ENCODE data around the gene PAK2.
"Not testable (repeated sequence)": the region's sequence is repeated elsewhere in the genome, so short reads cannot be mapped to it uniquely, and the experiment has no call there.

PAK2 gene

DNA sequence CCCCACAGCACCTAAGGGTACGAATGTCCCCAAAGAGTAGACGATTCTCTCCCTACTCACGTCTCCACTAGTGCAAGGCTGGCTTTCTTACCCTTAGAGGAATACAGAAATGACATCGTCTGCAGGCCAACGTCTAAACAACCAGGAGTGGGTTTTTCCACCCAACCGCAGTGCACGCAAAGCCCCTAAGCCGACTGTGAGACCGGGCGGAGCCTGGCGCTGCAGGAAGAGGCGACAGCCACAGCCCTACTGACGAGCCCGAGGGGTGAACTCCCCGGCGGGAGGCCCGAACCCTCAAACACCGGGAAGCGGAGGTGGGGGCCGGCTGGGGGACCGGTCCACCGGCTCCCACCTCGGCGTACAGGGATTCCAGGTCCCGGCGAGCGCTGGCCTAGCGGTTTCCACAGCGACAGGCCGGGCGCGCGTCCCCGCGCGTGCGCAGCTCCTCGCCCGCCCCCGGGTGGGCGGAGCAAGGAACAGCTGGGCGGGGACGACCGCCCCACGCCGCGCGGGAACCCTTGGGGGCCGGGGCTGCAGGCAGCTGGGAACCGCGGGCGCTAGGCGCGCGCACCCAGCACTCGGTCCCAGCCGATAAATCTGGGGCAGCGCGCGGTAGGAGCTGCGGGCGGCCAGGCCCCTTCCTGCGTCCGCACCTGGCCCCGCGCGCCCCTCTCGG, 27.7 kb upstream of the PAK2 start, which contains the start of the genes CEP19 and PIGX:
CEP19 (minus strand) TSS at position 413 of the 676 bp plus-strand sequence. CDS start 3,593 bp downstream, outside the sequence.
PIGX (plus strand) TSS at position 540 of the 676 bp plus-strand sequence.
- TF ChIP-seq, protein P1, sequence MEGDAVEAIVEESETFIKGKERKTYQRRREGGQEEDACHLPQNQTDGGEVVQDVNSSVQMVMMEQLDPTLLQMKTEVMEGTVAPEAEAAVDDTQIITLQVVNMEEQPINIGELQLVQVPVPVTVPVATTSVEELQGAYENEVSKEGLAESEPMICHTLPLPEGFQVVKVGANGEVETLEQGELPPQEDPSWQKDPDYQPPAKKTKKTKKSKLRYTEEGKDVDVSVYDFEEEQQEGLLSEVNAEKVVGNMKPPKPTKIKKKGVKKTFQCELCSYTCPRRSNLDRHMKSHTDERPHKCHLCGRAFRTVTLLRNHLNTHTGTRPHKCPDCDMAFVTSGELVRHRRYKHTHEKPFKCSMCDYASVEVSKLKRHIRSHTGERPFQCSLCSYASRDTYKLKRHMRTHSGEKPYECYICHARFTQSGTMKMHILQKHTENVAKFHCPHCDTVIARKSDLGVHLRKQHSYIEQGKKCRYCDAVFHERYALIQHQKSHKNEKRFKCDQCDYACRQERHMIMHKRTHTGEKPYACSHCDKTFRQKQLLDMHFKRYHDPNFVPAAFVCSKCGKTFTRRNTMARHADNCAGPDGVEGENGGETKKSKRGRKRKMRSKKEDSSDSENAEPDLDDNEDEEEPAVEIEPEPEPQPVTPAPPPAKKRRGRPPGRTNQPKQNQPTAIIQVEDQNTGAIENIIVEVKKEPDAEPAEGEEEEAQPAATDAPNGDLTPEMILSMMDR (IDR thresholded peaks at IDR 0.05; ENCODE audit: control insufficient read depth, extremely low read depth, insufficient read depth) = no peak
- peak; percentile 30 for DNase-seq (ENCODE audit: low read depth)
- peak within 1 kb of the TSS; percentile 76 for H3K4me3 ChIP-seq (ENCODE audit: low read depth, low read length)

DNA sequence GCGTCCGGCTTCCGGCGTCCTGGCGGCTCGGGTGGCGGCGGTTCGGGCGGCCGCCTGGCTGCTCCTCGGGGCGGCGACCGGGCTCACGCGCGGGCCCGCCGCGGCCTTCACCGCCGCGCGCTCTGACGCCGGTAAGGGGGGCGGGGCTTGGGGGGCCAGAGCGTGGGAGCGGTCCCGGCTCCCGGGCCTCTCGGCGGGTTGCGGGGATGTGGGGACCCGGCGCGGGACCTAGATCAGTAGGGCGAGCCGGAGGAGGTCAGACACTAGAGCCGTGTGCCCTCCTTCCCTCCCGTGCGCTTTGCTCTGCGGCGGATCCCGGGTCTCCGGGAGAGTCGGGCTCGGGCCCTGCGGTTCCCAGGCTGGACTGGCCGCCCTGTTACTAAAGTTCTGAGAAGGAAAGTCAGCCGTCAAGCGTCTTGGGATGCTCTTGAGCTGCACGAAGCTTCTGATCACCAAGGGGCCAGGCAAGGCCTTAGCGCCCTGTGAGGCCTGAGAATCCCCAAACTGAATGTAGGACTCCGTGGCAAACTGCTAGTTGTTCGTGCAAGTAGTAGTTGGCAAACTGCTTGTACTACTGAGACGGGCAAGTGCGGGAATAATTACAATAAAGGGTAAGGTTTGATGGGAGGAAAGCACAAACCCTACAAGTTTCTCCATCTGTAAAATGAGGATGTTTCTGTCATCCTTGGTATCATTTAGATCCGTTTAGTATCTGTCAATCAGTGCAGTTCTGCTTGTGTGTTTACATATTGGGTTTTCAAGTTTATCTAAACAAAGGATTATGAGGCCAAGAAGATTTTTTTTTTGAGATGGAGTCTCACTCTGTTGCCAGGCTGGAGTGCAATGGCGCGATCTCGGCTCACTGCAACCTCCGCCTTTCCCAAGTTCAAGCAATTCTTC, 26.9 kb upstream of the PAK2 start:
- TF ChIP-seq, protein P1 (IDR thresholded peaks at IDR 0.05; ENCODE audit: control insufficient read depth, extremely low read depth, insufficient read depth) = no peak
- H3K4me3 ChIP-seq (ENCODE audit: low read depth, low read length) = peak overlapping the region; percentile 76
- DNase-seq (ENCODE audit: low read depth) = peak; percentile 7

DNA sequence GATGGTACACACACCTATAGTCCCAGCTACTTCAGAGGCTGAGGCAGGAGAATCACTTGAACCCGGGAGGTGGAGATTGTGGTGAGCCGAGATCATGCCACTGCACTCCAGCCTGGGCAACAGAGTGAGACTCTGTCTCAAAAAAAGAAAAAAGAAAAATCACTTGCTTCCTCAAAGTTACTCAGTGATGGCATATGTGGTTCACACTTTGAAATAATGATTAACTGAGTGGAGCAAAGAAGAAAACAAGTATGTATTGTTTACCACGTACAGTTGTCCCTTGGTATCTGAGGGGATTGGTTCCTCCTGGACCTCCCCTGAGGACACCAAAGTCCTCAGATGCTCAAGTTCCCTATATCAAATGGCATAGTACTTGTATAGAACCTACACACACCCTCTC, 22.5 kb upstream of the PAK2 start:
- not testable (repeated sequence) for H3K4me3 ChIP-seq (ENCODE audit: low read depth, low read length); DNase-seq (ENCODE audit: low read depth)

DNA sequence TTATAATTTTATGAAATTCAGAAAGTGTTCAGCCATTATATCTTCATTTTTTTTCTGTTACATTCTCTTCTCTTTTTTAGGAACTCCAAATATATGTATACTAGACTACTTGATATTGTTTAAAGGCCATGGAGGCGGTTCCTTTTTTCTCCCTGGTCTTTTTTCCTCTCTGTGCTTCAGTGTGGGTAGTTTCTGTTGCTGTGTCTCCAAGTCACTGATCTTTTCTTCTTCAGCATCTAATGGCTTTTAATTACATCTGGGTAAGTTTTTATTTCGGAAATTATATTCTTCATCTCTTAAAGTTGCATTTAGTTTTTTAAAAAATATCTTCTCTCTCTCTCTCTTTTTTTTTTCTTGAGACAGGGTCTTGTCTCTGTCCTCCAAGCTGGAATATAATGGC, 18.6 kb upstream of the PAK2 start:
- DNase-seq (ENCODE audit: low read depth) = no peak
- TF ChIP-seq, protein P1 (IDR thresholded peaks at IDR 0.05; ENCODE audit: control insufficient read depth, extremely low read depth, insufficient read depth) = no peak
- H3K4me3 ChIP-seq (ENCODE audit: low read depth, low read length) = no peak overlapping the region

DNA sequence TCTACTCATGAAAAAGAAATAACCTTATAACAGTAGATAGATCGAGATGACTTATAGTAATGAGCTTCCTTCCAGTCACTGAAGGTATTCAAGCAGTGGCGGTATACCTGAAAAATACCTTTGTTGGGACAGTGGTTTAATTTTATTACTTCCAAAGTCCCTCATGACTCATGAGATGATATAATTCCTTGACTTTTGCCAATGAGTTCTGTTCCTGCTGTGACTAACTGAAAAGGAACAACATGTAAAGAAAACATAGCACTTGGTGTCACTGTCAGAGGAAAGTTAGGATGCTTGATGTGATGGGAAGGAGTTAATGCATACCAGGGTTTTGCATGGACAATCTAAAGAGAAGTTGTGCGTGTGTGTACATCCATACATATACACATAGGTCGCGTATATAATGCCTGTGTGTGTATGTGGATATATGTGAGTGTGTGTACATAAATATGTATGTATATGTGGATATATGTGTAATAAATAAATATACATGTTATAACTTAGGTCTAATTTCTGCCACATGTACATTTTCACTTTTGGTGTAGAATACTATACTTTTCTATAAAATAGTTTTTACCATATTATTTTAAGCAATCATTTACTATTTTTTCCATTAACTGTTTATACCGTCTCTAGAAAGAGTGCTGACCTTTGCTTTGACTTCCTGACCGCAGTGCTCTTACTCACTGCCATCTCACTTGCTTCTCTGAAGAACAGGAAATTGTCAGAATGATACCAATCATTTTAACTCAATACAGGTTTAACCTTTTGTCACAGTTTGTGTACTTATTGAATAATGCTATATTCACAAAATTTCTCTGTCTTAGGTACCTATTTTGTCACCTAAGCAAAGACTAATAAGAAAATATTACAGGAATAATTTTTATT, 12.6 kb upstream of the PAK2 start:
- H3K4me3 ChIP-seq (ENCODE audit: low read depth, low read length) = no peak overlapping the region
- DNase-seq (ENCODE audit: low read depth) = no peak
- TF ChIP-seq, protein P1 (IDR thresholded peaks at IDR 0.05; ENCODE audit: control insufficient read depth, extremely low read depth, insufficient read depth) = no peak

GRCh38 chr3:196735751-196736150, 3.9 kb upstream of the PAK2 start:
- H3K4me3 ChIP-seq (ENCODE audit: low read depth, low read length) = no peak overlapping the region
- TF ChIP-seq, protein P1 (IDR thresholded peaks at IDR 0.05; ENCODE audit: control insufficient read depth, extremely low read depth, insufficient read depth) = no peak
- DNase-seq (ENCODE audit: low read depth) = no peak
